ENCODE data around the gene DPYSL4.
A peak's percentile ranks its signal among the peaks of the same experiment; 100 is the strongest.

The DPYSL4 gene

GRCh38 chr10:132247943-132248342 is 61.2 kb downstream of the DPYSL4 start:
- ATAC-seq: no peak

DNA sequence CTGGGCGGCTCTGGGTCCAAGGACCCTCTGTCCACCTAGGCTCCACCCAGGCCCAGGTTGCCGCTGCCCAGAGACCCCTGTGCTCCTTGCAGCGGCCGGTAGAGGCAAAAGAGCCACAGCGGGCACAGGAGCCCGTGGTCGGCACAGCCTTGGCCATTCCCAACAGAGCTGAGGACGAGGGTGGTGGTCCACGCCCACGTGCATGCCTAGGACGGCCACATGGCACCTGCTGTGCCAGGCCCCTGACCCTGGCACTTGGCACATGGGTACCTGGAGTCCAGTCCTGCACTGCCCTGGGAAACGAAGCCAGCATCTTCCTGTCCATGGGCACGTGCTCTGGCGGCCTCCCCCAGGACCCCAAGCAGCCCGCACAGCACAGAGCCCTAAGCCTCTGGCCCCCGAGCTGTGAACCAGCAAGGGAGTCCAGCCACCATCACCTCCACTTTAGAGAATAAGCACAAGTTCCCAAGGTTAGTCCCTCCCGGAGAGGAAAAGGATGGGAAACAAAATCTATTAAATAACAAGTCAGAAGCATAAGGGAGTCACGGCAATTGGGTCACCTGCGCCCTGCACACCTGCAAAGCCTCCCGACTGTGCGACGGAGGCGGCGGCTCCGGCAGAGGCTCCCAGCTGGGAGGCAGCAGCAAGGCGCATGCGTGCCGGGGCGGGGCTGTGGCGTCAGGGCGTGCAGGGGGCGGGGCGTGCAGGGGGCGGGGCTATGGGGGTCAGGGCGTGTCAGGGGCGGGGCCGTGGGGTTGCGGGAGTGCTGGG is 61.9 kb downstream of the DPYSL4 start:
- ATAC-seq: peak in 1 of 2 donors; percentile 39

DNA sequence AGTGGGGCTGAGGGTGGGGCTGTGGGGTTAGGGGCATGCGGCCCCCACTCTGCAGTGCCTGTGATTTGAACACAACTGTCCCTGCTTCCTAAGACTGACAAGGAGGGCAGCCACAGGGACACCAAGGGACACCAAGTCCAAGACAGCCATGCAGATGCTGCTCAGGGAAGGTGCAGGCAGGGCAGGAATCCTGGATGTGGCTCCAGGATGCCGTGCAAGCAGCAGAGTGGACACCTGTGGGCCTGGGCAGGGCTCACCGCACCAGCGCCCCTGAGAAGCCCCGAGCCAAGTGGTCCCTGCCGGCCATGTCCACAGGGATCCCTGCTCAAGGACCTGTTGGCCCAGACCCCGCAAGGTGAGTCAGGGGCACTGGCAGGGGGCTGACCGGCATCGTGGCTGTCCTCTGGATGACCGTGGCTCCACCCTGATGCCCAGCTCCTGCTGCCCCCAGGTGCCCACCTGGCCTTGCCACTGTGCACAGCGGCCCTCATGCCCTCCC is 62.5 kb downstream of the DPYSL4 start:
- ATAC-seq: no peak

DNA sequence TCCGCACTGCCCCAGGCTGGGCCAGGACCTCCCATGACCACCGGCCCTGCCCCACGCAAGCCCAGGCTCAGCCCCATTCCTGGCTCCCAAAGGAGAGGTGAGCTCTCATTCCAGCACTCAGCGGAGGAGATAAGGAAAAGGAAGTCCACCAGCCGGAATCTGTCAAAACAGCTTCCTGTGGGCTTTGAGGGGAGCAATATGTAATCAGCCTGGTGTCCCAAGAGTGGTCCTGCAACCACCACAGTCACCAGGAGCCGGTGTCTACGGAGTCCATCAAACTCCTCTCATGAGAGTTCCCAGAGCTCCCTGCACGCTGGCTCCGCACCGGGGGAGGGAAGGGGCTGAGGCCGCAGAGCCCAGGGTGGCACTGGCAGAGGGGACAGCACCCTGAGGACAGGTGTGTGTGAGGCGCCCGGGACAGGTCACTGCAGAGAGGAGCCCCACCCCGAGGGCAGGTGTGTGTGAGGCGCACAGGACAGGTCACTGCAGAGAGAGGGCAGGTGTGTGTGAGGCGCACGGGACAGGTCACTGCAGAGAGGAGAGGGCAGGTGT is 63.2 kb downstream of the DPYSL4 start:
- ATAC-seq: no peak

GRCh38 chr10:132250481-132251475 is 64.0 kb downstream of the DPYSL4 start:
- no peak for ATAC-seq

DNA sequence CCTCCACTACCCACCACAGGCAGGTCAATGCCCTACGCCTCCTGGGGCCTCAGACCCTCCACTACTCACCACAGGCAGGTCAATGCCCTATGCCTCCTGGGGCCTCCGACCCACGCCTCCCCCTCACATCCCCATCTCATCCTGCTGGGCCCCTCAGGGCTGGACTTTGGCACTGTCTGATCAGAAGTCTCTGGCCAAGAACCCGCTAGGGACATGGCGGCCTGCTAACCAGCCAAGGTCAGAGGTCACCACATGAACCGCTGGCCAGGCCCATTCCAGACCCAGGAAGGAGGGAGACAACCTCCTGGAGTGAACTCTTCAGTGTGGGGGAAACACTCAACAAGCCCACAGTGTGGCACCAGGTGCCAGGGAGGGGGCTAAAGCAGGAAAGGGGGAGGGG is 65.2 kb downstream of the DPYSL4 start:
- no peak for ATAC-seq

DNA sequence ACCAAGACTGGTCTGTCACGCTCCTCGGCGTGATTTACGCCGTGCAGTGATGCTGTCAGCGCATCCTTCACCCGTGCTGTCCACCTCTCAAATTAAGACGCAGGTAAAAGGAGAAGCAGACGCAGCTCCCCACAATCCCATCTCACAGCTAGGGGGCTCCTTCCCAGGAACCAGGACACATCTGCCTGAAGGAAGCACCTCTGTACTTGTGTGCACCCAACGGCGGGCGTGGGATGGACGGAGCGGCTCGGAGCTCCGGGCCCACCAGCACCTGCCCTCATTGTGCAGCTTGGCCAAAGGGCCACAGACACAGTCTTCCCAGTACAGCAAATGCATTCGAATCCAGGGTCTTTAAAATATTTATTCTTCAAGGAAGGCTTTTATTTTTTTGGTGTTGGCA is 65.7 kb downstream of the DPYSL4 start:
- ATAC-seq: no peak

DNA sequence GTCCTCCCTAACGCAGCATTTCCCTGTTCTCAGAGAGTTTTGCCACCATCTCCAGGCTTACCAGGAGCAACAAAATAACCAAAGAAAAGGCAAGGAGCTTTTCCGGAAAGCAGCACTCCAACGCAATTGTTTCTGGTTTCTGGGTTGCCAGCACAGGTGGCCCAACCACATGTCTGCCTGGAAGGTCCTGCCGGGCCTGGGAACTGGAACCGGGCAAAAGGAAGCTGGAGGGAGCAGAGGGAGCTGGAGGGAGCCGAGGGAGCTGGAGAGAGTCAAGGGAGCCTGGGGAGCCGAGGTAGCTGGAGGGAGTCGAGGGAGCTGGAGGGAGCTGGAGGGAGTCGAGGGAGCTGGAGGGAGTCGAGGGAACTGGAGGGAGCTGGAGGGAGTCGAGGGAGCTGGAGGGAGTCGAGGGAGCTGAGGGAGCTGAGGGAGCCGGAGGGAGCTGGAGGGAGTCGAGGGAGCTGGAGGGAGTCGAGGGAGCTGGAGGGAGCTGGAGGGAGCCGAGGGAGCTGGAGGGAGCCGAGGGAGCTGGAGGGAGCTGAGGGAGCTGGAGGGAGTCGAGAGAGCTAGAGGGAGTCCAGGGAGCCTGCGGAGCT is 66.4 kb downstream of the DPYSL4 start:
- ATAC-seq: no peak

DNA sequence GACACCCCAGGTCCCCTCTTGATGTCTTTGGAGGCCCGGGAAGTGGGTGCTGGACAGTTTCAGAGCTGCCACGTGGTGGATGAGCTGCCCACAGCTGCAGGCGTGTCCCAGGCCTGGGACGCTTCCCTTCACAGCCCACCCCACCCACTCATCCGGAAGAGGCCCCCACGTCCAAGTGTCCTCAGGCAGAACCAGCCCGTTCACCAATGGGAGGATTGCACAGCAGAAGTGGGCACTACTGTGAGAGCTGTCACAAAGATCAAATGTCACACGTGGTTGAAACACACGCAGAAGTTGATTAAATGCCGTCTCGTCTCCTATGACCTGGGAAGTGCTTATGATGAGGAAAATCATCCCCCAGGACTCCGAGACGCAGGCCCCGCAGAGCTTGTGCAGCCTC is 68.1 kb downstream of the DPYSL4 start:
- no peak for ATAC-seq
